ENCODE results near the gene RTKN2. TPM values are rescaled to one million over a fixed set of nuclear protein-coding genes. Genes with fewer than 3 reads are reported as not detected.

Gene RTKN2
- total and polyA plus RNA-seq, 2 of the 4 experiments (the other 2 are of a cell fraction): 0.75 to 0.90 TPM

DNA sequence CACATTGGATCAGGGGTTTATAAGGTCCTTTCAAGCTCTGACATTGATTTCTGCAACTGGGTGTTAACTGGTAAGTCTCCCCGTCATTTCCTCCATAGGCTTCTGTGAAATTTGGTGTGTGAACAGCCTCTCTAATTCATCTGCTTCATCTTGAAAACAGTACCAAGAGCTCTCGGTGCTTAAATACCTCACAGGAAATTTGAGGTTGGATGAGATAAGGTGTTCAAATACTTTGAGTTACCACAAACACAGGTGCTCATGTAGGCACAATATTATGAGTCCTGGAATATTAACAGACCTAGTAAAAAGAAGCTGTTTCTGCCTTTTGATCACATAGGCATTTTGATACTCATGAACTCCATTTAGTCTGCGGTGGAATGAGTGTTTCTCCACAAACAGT is 85.2 kb downstream of the RTKN2 start:
- ATAC-seq (ENCODE audit: low read depth): no peak
- no peak overlapping the region for H3K23ac ChIP-seq (ENCODE audit: low read depth, low read length)
- BruUV-seq (replicated peaks): no TSS peak
- H3K14ac ChIP-seq (replicated peaks; ENCODE audit: low read depth, low read length): no peak overlapping the region
- H4K5ac ChIP-seq (ENCODE audit: low read depth, low read length): no peak overlapping the region
- dilution Hi-C loops (cut with HindIII; ENCODE audit: low sequenced_read_pairs, unreplicated experiment): no loop called here
- no peak overlapping the region for H2BK120ac ChIP-seq (ENCODE audit: low read depth, low read length)
- in situ Hi-C loops (cut with MboI; ENCODE audit: low sequenced_read_pairs): no loop called here
- no peak overlapping the region for H2AK5ac ChIP-seq (ENCODE audit: low read depth, low read length)
- no peaks in the 10 kb centered on the region; the same call in 1 of the 2 replicates for H3K4me1 ChIP-seq (ENCODE audit: control insufficient read depth, insufficient read depth, low read length)
- intact Hi-C loops (cut with micrococcal nuclease): no loop called here
- H3K27me3 ChIP-seq (ENCODE audit: control insufficient read depth, insufficient read depth, low read length): no peaks in the 10 kb centered on the region
- H4K20me1 ChIP-seq (ENCODE audit: insufficient read depth, low read length): no peaks in the 10 kb centered on the region
- H3K4ac ChIP-seq (ENCODE audit: low read depth, low read length): no peak overlapping the region
- TF ChIP-seq RAD21 (IDR thresholded peaks at IDR 0.05; ENCODE audit: low read length): no peak
- no peak for TF ChIP-seq MXI1 (IDR thresholded peaks at IDR 0.05; ENCODE audit: borderline replicate concordance, low read depth, low read length)
- no peak for TF ChIP-seq CEBPB (IDR thresholded peaks at IDR 0.05; ENCODE audit: low read depth, low read length)
- TF ChIP-seq MAZ (IDR thresholded peaks at IDR 0.05; ENCODE audit: borderline replicate concordance, low read depth, low read length): no peak
- no peak for TF ChIP-seq NFE2L2 (IDR thresholded peaks at IDR 0.05; ENCODE audit: low read depth, low read length)
- TF ChIP-seq CTCF (conservative IDR thresholded peaks at IDR 0.05; ENCODE audit: low read depth, low read length): no peak
- TF ChIP-seq, protein P1, sequence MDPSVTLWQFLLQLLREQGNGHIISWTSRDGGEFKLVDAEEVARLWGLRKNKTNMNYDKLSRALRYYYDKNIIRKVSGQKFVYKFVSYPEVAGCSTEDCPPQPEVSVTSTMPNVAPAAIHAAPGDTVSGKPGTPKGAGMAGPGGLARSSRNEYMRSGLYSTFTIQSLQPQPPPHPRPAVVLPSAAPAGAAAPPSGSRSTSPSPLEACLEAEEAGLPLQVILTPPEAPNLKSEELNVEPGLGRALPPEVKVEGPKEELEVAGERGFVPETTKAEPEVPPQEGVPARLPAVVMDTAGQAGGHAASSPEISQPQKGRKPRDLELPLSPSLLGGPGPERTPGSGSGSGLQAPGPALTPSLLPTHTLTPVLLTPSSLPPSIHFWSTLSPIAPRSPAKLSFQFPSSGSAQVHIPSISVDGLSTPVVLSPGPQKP (IDR thresholded peaks at IDR 0.05; ENCODE audit: borderline replicate concordance, low read depth, low read length): no peak
- TF ChIP-seq BHLHE40 (IDR thresholded peaks at IDR 0.05; ENCODE audit: low read depth, low read length): no peak
- no peak for TF ChIP-seq RFX5 (IDR thresholded peaks at IDR 0.05; ENCODE audit: low read depth, low read length)
- TF ChIP-seq RCOR1 (IDR thresholded peaks at IDR 0.05; ENCODE audit: insufficient replicate concordance, low read length): no peak
- TF ChIP-seq FOS (IDR thresholded peaks at IDR 0.05; ENCODE audit: low read depth, low read length): no peak
- no peak for TF ChIP-seq SMC3 (IDR thresholded peaks at IDR 0.05; ENCODE audit: low read depth, low read length)
- TF ChIP-seq, protein P2, sequence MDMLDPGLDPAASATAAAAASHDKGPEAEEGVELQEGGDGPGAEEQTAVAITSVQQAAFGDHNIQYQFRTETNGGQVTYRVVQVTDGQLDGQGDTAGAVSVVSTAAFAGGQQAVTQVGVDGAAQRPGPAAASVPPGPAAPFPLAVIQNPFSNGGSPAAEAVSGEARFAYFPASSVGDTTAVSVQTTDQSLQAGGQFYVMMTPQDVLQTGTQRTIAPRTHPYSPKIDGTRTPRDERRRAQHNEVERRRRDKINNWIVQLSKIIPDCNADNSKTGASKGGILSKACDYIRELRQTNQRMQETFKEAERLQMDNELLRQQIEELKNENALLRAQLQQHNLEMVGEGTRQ (IDR thresholded peaks at IDR 0.05; ENCODE audit: low read depth, low read length): no peak
- no peak for TF ChIP-seq POLR2A (IDR thresholded peaks at IDR 0.05; ENCODE audit: low read depth, low read length)
- TF ChIP-seq CHD1 (IDR thresholded peaks at IDR 0.05; ENCODE audit: low read depth, low read length): no peak
- H3K18ac ChIP-seq (ENCODE audit: low read depth, low read length): no peak overlapping the region
- no peaks in the 10 kb centered on the region for H3K9me1 ChIP-seq (ENCODE audit: insufficient read depth, low read length)
- H2BK15ac ChIP-seq (ENCODE audit: low read depth, low read length): no peak overlapping the region
- no peaks in the 10 kb centered on the region for H3K36me3 ChIP-seq (ENCODE audit: control insufficient read depth, insufficient read depth, low read length)
- WGBS, 2 experiments (ENCODE audit: extremely low coverage in 2 of 2, insufficient read length in 1 of 2): no CpG with 5 or more reads among the region's 3 CpGs
- H4K8ac ChIP-seq (ENCODE audit: low read depth in 2 of 2, low read length in 2 of 2): no peak overlapping the region
- H2AFZ ChIP-seq (replicated peaks; ENCODE audit: low read length, poor library complexity): no peak overlapping the region
- no peak overlapping the region for H3K9ac ChIP-seq (ENCODE audit: low read depth, low read length)
- H2BK5ac ChIP-seq (ENCODE audit: low read depth, low read length, poor library complexity, severe bottlenecking): no peak overlapping the region
- no peak overlapping the region for H4K91ac ChIP-seq (ENCODE audit: insufficient read depth, low read depth, low read length)
- H3K4me3 ChIP-seq (ENCODE audit: insufficient read depth, low read depth, low read length): no peak overlapping the region
- no peak for DNase-seq
- no peak overlapping the region for H3K27ac ChIP-seq (ENCODE audit: insufficient read depth, low read length)
- H3K79me1 ChIP-seq (ENCODE audit: low read depth in 1 of 2, low read length in 2 of 2): no peaks in the 10 kb centered on the region
- H2BK20ac ChIP-seq (ENCODE audit: low read depth, low read length): no peak overlapping the region
- no peak overlapping the region for H3K4me2 ChIP-seq (ENCODE audit: low read depth, low read length)
- peaks cover 3% of the 10 kb centered on the region for H3K9me3 ChIP-seq (ENCODE audit: control insufficient read depth, insufficient read depth, low read length)
- H2AK9ac ChIP-seq (replicated peaks; ENCODE audit: low read depth, low read length, poor library complexity): no peak overlapping the region
- H3K56ac ChIP-seq (ENCODE audit: extremely low read depth, insufficient read depth, low read length): no peak overlapping the region
- ChIA-PET POLR2A (ENCODE audit: unreplicated experiment) (no interaction called here), CTCF (interaction anchor here (1.2 kb wide), 1 partner anchor 25 kb away, joined by 4 read pairs; no protein-coding TSS in a partner anchor)

All from IMR-90 (cell line).